HEK293 (cell line): ENCODE results near the gene SMARCD2.

Experiments used
- CTCF ChIP-seq: fragments of 450-650 bp; formaldehyde crosslinking; IDR thresholded peaks from 2 replicates; pipeline ENCODE4 v1.5.1; 2016; ENCODE audit warnings: missing biosample characterization, missing genetic modification characterization
- SETDB1 ChIP-seq: IDR thresholded peaks from one replicate; pipeline ENCODE4 v1.6.1; 2017; ENCODE audit warnings: mild to moderate bottlenecking, low read length, moderate library complexity, mixed read lengths; ENCODE audit not compliant: insufficient read length
- YY1 ChIP-seq: fragments of 450-650 bp; formaldehyde crosslinking; IDR thresholded peaks from 2 replicates; pipeline ENCODE4 v1.5.1; 2018; ENCODE audit warnings: missing biosample characterization, missing genetic modification characterization
- ZBTB17 ChIP-seq: fragments of 450-650 bp; formaldehyde crosslinking; IDR thresholded peaks from 2 replicates; pipeline ENCODE4 v1.5.1; 2016; ENCODE audit warnings: missing biosample characterization, missing genetic modification characterization
- ZBTB26 ChIP-seq: fragments of 450-650 bp; formaldehyde crosslinking; optimal IDR thresholded peaks from 2 replicates; pipeline ENCODE3; 2016; ENCODE audit warnings: missing biosample characterization, mild to moderate bottlenecking, missing genetic modification characterization
- ZFHX2 ChIP-seq: fragments of 450-650 bp; formaldehyde crosslinking; conservative IDR thresholded peaks from 2 replicates; pipeline ENCODE4 v1.5.1; 2016; ENCODE audit warnings: missing biosample characterization, missing genetic modification characterization
- ZNF140 ChIP-seq: fragments of 450-650 bp; formaldehyde crosslinking; IDR thresholded peaks from 2 replicates; pipeline ENCODE4 v1.5.1; 2016; ENCODE audit warnings: missing biosample characterization, missing genetic modification characterization
- ZNF146 ChIP-seq: fragments of 450-650 bp; formaldehyde crosslinking; IDR thresholded peaks from 2 replicates; pipeline ENCODE4 v1.5.1; 2016; ENCODE audit warnings: missing biosample characterization, missing genetic modification characterization
- ZNF16 ChIP-seq: fragments of 450-650 bp; formaldehyde crosslinking; IDR thresholded peaks from 2 replicates; pipeline ENCODE4 v1.5.1; 2016; ENCODE audit warnings: low read depth, missing biosample characterization, missing genetic modification characterization
- ZNF174 ChIP-seq: fragments of 450-650 bp; formaldehyde crosslinking; IDR thresholded peaks from 2 replicates; pipeline ENCODE4 v1.5.0; 2017; ENCODE audit warnings: missing biosample characterization, mild to moderate bottlenecking, missing genetic modification characterization
- ZNF324 ChIP-seq: fragments of 450-650 bp; formaldehyde crosslinking; IDR thresholded peaks from 2 replicates; pipeline ENCODE4 v1.5.1; 2016; ENCODE audit warnings: missing biosample characterization, missing genetic modification characterization
- ZNF362 ChIP-seq: fragments of 450-650 bp; formaldehyde crosslinking; IDR thresholded peaks from 2 replicates; pipeline ENCODE4 v1.5.1; 2016; ENCODE audit warnings: missing biosample characterization, missing genetic modification characterization
- ZNF433 ChIP-seq: fragments of 450-650 bp; formaldehyde crosslinking; IDR thresholded peaks from 2 replicates; pipeline ENCODE4 v1.5.1; 2016; ENCODE audit warnings: missing biosample characterization, missing genetic modification characterization, low read depth
- ZNF473 ChIP-seq: fragments of 450-650 bp; formaldehyde crosslinking; IDR thresholded peaks from 2 replicates; pipeline ENCODE4 v1.5.1; 2017; ENCODE audit warnings: missing biosample characterization, missing genetic modification characterization
- ZNF488 ChIP-seq: fragments of 450-650 bp; formaldehyde crosslinking; IDR thresholded peaks from 2 replicates; pipeline ENCODE4 v1.5.1; 2016; ENCODE audit warnings: missing biosample characterization, missing genetic modification characterization
- ZNF560 ChIP-seq: fragments of 450-650 bp; formaldehyde crosslinking; IDR thresholded peaks from 2 replicates; pipeline ENCODE4 v1.5.1; 2017; ENCODE audit warnings: missing biosample characterization, missing genetic modification characterization, borderline replicate concordance
- ZNF660 ChIP-seq: fragments of 450-650 bp; IDR thresholded peaks from 2 replicates; pipeline ENCODE4 v1.5.1; 2018; ENCODE audit warnings: missing biosample characterization, mild to moderate bottlenecking, missing genetic modification characterization
- ZNF76 ChIP-seq: fragments of 450-650 bp; formaldehyde crosslinking; IDR thresholded peaks from 2 replicates; pipeline ENCODE4; 2016; ENCODE audit warnings: low read depth, missing biosample characterization, missing genetic modification characterization, borderline replicate concordance
- ZNF843 ChIP-seq: fragments of 450-650 bp; formaldehyde crosslinking; IDR thresholded peaks from 2 replicates; pipeline ENCODE4 v1.5.1; 2016; ENCODE audit warnings: missing biosample characterization, missing genetic modification characterization
- TF ChIP-seq, protein P1 (sequence below): fragments of 450-650 bp; formaldehyde crosslinking; IDR thresholded peaks from 2 replicates; pipeline ENCODE4 v1.5.1; 2017; ENCODE audit warnings: missing biosample characterization, missing genetic modification characterization
- TF ChIP-seq, protein P2 (sequence below): fragments of 450-650 bp; formaldehyde crosslinking; IDR thresholded peaks from 2 replicates; pipeline ENCODE4 v1.5.1; 2016; ENCODE audit warnings: missing biosample characterization, missing genetic modification characterization, borderline replicate concordance
- TF ChIP-seq, protein P3 (sequence below): fragments of 450-650 bp; formaldehyde crosslinking; IDR thresholded peaks from 2 replicates; pipeline ENCODE4 v1.5.1; 2017; ENCODE audit warnings: missing biosample characterization, missing genetic modification characterization
- TF ChIP-seq, protein P4 (sequence below): fragments of 450-650 bp; formaldehyde crosslinking; IDR thresholded peaks from 2 replicates; pipeline ENCODE4 v1.5.1; 2016; ENCODE audit warnings: missing biosample characterization, missing genetic modification characterization

SMARCD2 gene

GRCh38 chr17:63848834-63849689 is 6.6 kb upstream of the SMARCD2 start (continued):
- TF ChIP-seq ZNF146 (tag by site-specific recombination) (no peak), SETDB1 (peak; percentile 89), ZNF76 (tag by site-specific recombination) (no peak), ZNF660 (no peak), ZNF16 (no peak), ZBTB26 (tag by site-specific recombination) (peak; percentile 17), ZNF488 (tag by site-specific recombination) (no peak), ZNF362 (tag by site-specific recombination) (no peak), ZNF473 (tag by site-specific recombination) (no peak), ZNF324 (peak; percentile 64; the same call in 1 of the 2 replicates), YY1 (no peak), ZNF560 (tag by site-specific recombination) (no peak), ZNF140 (tag by site-specific recombination) (no peak), CTCF (peak; percentile 24; the same call in 1 of the 2 replicates), ZBTB17 (no peak), ZNF843 (tag by site-specific recombination) (no peak), ZNF433 (tag by site-specific recombination) (no peak), ZNF174 (0 out of 2 replicates have a peak, but pooled peaks have one; percentile 25), ZFHX2 (peak; percentile 26; the same call in 1 of the 2 replicates)
- TF ChIP-seq, protein P1, sequence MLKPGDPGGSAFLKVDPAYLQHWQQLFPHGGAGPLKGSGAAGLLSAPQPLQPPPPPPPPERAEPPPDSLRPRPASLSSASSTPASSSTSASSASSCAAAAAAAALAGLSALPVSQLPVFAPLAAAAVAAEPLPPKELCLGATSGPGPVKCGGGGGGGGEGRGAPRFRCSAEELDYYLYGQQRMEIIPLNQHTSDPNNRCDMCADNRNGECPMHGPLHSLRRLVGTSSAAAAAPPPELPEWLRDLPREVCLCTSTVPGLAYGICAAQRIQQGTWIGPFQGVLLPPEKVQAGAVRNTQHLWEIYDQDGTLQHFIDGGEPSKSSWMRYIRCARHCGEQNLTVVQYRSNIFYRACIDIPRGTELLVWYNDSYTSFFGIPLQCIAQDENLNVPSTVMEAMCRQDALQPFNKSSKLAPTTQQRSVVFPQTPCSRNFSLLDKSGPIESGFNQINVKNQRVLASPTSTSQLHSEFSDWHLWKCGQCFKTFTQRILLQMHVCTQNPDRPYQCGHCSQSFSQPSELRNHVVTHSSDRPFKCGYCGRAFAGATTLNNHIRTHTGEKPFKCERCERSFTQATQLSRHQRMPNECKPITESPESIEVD (tag by site-specific recombination), result no peak
- TF ChIP-seq, protein P2, sequence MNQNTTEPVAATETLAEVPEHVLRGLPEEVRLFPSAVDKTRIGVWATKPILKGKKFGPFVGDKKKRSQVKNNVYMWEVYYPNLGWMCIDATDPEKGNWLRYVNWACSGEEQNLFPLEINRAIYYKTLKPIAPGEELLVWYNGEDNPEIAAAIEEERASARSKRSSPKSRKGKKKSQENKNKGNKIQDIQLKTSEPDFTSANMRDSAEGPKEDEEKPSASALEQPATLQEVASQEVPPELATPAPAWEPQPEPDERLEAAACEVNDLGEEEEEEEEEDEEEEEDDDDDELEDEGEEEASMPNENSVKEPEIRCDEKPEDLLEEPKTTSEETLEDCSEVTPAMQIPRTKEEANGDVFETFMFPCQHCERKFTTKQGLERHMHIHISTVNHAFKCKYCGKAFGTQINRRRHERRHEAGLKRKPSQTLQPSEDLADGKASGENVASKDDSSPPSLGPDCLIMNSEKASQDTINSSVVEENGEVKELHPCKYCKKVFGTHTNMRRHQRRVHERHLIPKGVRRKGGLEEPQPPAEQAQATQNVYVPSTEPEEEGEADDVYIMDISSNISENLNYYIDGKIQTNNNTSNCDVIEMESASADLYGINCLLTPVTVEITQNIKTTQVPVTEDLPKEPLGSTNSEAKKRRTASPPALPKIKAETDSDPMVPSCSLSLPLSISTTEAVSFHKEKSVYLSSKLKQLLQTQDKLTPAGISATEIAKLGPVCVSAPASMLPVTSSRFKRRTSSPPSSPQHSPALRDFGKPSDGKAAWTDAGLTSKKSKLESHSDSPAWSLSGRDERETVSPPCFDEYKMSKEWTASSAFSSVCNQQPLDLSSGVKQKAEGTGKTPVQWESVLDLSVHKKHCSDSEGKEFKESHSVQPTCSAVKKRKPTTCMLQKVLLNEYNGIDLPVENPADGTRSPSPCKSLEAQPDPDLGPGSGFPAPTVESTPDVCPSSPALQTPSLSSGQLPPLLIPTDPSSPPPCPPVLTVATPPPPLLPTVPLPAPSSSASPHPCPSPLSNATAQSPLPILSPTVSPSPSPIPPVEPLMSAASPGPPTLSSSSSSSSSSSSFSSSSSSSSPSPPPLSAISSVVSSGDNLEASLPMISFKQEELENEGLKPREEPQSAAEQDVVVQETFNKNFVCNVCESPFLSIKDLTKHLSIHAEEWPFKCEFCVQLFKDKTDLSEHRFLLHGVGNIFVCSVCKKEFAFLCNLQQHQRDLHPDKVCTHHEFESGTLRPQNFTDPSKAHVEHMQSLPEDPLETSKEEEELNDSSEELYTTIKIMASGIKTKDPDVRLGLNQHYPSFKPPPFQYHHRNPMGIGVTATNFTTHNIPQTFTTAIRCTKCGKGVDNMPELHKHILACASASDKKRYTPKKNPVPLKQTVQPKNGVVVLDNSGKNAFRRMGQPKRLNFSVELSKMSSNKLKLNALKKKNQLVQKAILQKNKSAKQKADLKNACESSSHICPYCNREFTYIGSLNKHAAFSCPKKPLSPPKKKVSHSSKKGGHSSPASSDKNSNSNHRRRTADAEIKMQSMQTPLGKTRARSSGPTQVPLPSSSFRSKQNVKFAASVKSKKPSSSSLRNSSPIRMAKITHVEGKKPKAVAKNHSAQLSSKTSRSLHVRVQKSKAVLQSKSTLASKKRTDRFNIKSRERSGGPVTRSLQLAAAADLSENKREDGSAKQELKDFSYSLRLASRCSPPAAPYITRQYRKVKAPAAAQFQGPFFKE (tag by site-specific recombination), result no peak
- TF ChIP-seq, protein P3, sequence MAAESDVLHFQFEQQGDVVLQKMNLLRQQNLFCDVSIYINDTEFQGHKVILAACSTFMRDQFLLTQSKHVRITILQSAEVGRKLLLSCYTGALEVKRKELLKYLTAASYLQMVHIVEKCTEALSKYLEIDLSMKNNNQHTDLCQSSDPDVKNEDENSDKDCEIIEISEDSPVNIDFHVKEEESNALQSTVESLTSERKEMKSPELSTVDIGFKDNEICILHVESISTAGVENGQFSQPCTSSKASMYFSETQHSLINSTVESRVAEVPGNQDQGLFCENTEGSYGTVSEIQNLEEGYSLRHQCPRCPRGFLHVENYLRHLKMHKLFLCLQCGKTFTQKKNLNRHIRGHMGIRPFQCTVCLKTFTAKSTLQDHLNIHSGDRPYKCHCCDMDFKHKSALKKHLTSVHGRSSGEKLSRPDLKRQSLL (tag by site-specific recombination), result no peak
- TF ChIP-seq, protein P4, sequence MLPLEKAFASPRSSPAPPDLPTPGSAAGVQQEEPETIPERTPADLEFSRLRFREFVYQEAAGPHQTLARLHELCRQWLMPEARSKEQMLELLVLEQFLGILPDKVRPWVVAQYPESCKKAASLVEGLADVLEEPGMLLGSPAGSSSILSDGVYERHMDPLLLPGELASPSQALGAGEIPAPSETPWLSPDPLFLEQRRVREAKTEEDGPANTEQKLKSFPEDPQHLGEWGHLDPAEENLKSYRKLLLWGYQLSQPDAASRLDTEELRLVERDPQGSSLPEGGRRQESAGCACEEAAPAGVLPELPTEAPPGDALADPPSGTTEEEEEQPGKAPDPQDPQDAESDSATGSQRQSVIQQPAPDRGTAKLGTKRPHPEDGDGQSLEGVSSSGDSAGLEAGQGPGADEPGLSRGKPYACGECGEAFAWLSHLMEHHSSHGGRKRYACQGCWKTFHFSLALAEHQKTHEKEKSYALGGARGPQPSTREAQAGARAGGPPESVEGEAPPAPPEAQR (tag by site-specific recombination), result no peak
